ENCODE results near the gene CCNY. TPM values are rescaled to one million over a fixed set of nuclear protein-coding genes. Genes with fewer than 3 reads are reported as not detected.

The CCNY gene
- total RNA-seq, 1 experiment from 2014 or later: 53.3 TPM

GRCh38 chr10:35456784-35457183 lies 120.5 kb downstream of the CCNY start:
- Mint-ChIP-seq H3K27ac (peak overlapping the region; percentile 79; the same call in 1 of the 2 replicates), H3K4me1 (peaks cover 64% of the 10 kb centered on the region), H3K9me3 (no peaks in the 10 kb centered on the region), H3K27me3 (ENCODE audit: low read depth) (no peaks in the 10 kb centered on the region), H3K36me3 (no peaks in the 10 kb centered on the region), H3K4me3 (no peak overlapping the region)
- TF ChIP-seq CREB1 (CRISPR knock-in tag; IDR thresholded peaks at IDR 0.05) (no peak), CDX4 (CRISPR knock-in tag; IDR thresholded peaks at IDR 0.05; ENCODE audit: borderline replicate concordance) (no peak), ZBTB43 (CRISPR knock-in tag; IDR thresholded peaks at IDR 0.05) (no peak), FOXP4 (CRISPR knock-in tag; IDR thresholded peaks at IDR 0.05) (no peak), RELA (CRISPR knock-in tag; IDR thresholded peaks at IDR 0.05; ENCODE audit: borderline replicate concordance) (no peak), ZMAT4 (CRISPR knock-in tag; IDR thresholded peaks at IDR 0.05) (no peak), TCF7 (CRISPR knock-in tag; IDR thresholded peaks at IDR 0.05; ENCODE audit: low read depth) (no peak), USF1 (CRISPR knock-in tag; IDR thresholded peaks at IDR 0.05) (no peak), RORB (CRISPR knock-in tag; IDR thresholded peaks at IDR 0.05) (no peak), ATF6 (CRISPR knock-in tag; IDR thresholded peaks at IDR 0.05) (no peak), GTF2I (CRISPR knock-in tag; conservative IDR thresholded peaks at IDR 0.05) (no peak), NR3C1 (CRISPR knock-in tag; conservative IDR thresholded peaks at IDR 0.05; ENCODE audit: low read depth) (no peak), NFE2L1 (CRISPR knock-in tag; IDR thresholded peaks at IDR 0.05) (no peak), ZSCAN18 (CRISPR knock-in tag; IDR thresholded peaks at IDR 0.05) (no peak), EMX1 (CRISPR knock-in tag; IDR thresholded peaks at IDR 0.05) (no peak), ZNF317 (CRISPR knock-in tag; IDR thresholded peaks at IDR 0.05; ENCODE audit: borderline replicate concordance, low read depth) (no peak), IRF1 (CRISPR knock-in tag; IDR thresholded peaks at IDR 0.05) (no peak), NR2C2 (CRISPR knock-in tag; IDR thresholded peaks at IDR 0.05) (no peak), SMAD3 (CRISPR knock-in tag; IDR thresholded peaks at IDR 0.05; ENCODE audit: borderline replicate concordance) (no peak), ZNF416 (CRISPR knock-in tag; IDR thresholded peaks at IDR 0.05) (no peak)
- ATAC-seq (no peak), DNase-seq (ENCODE audit: low spot score) (no peak)
- POLR2A ChIA-PET: no interaction called here
- CTCF ChIA-PET: no interaction called here

Measured in WTC11 (cell line).